Measurements from ENCODE around the gene RNASEH2B.

Gene RNASEH2B

DNA sequence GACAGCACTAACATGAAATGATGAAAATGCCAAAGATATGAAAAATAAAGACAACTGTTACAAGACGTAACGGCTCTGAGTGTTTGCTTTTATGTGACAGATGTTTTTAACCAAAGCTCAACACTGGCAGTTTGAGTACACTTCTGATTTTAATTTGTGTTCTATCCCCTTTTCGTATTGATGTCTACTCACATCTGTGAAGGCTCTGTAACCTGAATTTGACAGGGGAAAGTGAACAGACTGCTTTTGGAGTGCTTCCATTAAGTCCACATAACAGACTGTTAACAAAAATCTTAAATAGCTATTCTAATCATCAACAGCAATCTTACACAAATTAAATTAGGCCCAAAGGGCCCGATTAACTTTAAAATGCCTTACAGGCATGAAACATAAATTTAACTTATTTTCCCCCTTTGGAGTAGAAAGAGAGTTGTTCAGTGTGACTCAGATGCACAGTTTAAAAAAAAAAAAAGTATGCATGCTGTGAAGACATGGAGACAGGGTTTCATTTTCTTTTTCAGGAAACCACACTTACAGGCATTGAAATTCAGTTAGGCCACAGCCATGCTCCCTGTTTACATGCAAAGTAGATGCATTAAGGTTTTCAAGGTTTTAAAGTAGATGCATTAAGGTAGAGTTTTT is 16.3 kb upstream of the RNASEH2B start:
- Histone ChIP-seq H3K4ac (ENCODE audit: low read depth in 1 of 2, low read length in 2 of 2) (no peak overlapping the region), H2BK12ac (ENCODE audit: low read length in 2 of 2) (no peak overlapping the region), H3K79me1 (replicated peaks; ENCODE audit: low read length, poor library complexity, severe bottlenecking) (no peaks in the 10 kb centered on the region), H3K23ac (ENCODE audit: low read length in 2 of 2) (no peak overlapping the region), H2AFZ (ENCODE audit: low read depth, low read length) (no peak overlapping the region), H3K27me3 (ENCODE audit: control insufficient read depth in 1 of 2, insufficient read depth in 1 of 2, low read length in 2 of 2) (peaks cover 0 to 5% of the 10 kb centered on the region in 2 experiments), H2AK5ac (ENCODE audit: low read length, severe bottlenecking) (no peak overlapping the region), H3K36me3 (ENCODE audit: control insufficient read depth in 1 of 2, insufficient read depth in 2 of 2, low read depth in 1 of 2, low read length in 2 of 2) (no peaks in the 10 kb centered on the region), H3K14ac (ENCODE audit: low read length in 2 of 2) (no peak overlapping the region), H3K27ac (ENCODE audit: low read length, poor library complexity, severe bottlenecking) (no peak overlapping the region), H3K9ac (ENCODE audit: low read length) (peak overlapping the region; percentile 3), H2BK120ac (ENCODE audit: low read depth, low read length) (no peak overlapping the region), H3K4me2 (ENCODE audit: low read length, poor library complexity, severe bottlenecking) (no peak overlapping the region), H4K8ac (ENCODE audit: low read length) (no peak overlapping the region), H2BK15ac (ENCODE audit: low read depth, poor library complexity, severe bottlenecking) (no peak overlapping the region), H3K9me3 (ENCODE audit: control insufficient read depth, low read length) (peaks cover 5% of the 10 kb centered on the region), H2BK5ac (ENCODE audit: low read depth, low read length, poor library complexity, severe bottlenecking) (no peak overlapping the region), H3K4me3 (ENCODE audit: insufficient read depth in 1 of 2, low read depth in 1 of 2, low read length in 2 of 2) (no peak overlapping the region), H4K91ac (ENCODE audit: low read length) (no peak overlapping the region), H3K18ac (ENCODE audit: low read depth in 1 of 2, low read length in 2 of 2) (no peak overlapping the region), H3K4me1 (ENCODE audit: control insufficient read depth, insufficient read depth, low read depth, low read length) (no peaks in the 10 kb centered on the region)
- 80% methylated on average over 3 of the region's 4 CpGs for WGBS
- DNase-seq = peak; percentile 63

DNA sequence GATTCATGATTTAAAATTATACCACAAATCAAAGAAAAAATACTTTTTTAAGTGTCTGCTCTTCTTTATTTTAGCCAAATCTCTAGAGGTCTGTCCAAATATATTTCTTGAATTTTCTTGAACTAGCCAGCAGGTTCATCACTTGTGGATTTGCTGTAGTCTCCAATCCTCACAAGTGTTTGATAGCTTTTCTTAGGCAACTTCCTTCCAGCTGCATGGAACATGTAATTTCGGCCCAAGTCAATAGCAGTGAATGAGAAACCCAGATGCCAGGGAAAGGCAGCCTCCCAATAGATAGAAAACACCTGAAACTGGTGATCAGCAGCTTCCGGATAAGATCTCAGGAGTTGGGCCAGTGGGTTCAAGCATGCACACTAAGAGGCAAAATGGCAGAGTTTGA is 15.6 kb upstream of the RNASEH2B start:
- H2AFZ ChIP-seq (ENCODE audit: low read depth, low read length) = no peak overlapping the region
- H3K14ac ChIP-seq (ENCODE audit: low read length in 2 of 2) = no peak overlapping the region
- WGBS = 87% methylated on average over 2 of the region's 2 CpGs
- no peak overlapping the region for H3K18ac ChIP-seq (ENCODE audit: low read depth in 1 of 2, low read length in 2 of 2)
- H2BK15ac ChIP-seq (ENCODE audit: low read depth, poor library complexity, severe bottlenecking) = no peak overlapping the region
- DNase-seq = no peak
- H3K27me3 ChIP-seq (ENCODE audit: control insufficient read depth in 1 of 2, insufficient read depth in 1 of 2, low read length in 2 of 2) = peaks cover 0 to 5% of the 10 kb centered on the region in 2 experiments
- H3K4me1 ChIP-seq (ENCODE audit: control insufficient read depth, insufficient read depth, low read depth, low read length) = no peaks in the 10 kb centered on the region
- no peak overlapping the region for H3K4me3 ChIP-seq (ENCODE audit: insufficient read depth in 1 of 2, low read depth in 1 of 2, low read length in 2 of 2)
- no peak overlapping the region for H3K4ac ChIP-seq (ENCODE audit: low read depth in 1 of 2, low read length in 2 of 2)
- no peak overlapping the region for H3K27ac ChIP-seq (ENCODE audit: low read length, poor library complexity, severe bottlenecking)
- H3K23ac ChIP-seq (ENCODE audit: low read length in 2 of 2) = no peak overlapping the region
- no peak overlapping the region for H4K8ac ChIP-seq (ENCODE audit: low read length)
- H3K36me3 ChIP-seq (ENCODE audit: control insufficient read depth in 1 of 2, insufficient read depth in 2 of 2, low read depth in 1 of 2, low read length in 2 of 2) = no peaks in the 10 kb centered on the region
- no peak overlapping the region for H2BK120ac ChIP-seq (ENCODE audit: low read depth, low read length)
- H2BK5ac ChIP-seq (ENCODE audit: low read depth, low read length, poor library complexity, severe bottlenecking) = no peak overlapping the region
- no peak overlapping the region for H2AK5ac ChIP-seq (ENCODE audit: low read length, severe bottlenecking)
- peaks cover 5% of the 10 kb centered on the region for H3K9me3 ChIP-seq (ENCODE audit: control insufficient read depth, low read length)
- no peak overlapping the region for H3K4me2 ChIP-seq (ENCODE audit: low read length, poor library complexity, severe bottlenecking)
- H3K9ac ChIP-seq (ENCODE audit: low read length) = no peak overlapping the region
- no peak overlapping the region for H2BK12ac ChIP-seq (ENCODE audit: low read length in 2 of 2)
- H3K79me1 ChIP-seq (replicated peaks; ENCODE audit: low read length, poor library complexity, severe bottlenecking) = no peaks in the 10 kb centered on the region
- no peak overlapping the region for H4K91ac ChIP-seq (ENCODE audit: low read length)

DNA sequence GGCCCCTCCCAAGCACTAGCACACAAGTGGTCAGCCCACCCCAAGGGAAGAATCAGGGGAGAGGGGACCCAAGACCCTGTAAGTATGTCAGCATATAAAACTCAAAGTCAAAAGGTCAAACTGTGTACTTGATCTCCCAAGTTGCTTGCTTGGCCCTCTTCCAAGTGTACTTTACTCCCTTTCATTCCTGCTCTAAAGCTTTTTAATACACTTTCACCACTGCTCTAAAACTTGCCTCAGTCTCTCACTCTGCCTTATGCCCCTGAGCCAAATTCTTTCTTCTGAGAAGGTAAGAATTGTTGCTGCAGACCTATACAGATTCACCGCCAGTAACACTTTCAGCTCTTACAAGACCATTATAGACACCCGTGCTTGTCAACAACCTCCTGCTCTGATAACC is 15.1 kb upstream of the RNASEH2B start:
- Histone ChIP-seq H3K79me1 (replicated peaks; ENCODE audit: low read length, poor library complexity, severe bottlenecking) (no peaks in the 10 kb centered on the region), H3K18ac (ENCODE audit: low read depth in 1 of 2, low read length in 2 of 2) (no peak overlapping the region), H3K4me1 (ENCODE audit: control insufficient read depth, insufficient read depth, low read depth, low read length) (no peaks in the 10 kb centered on the region), H2BK15ac (ENCODE audit: low read depth, poor library complexity, severe bottlenecking) (no peak overlapping the region), H3K9me3 (ENCODE audit: control insufficient read depth, low read length) (peaks cover 5% of the 10 kb centered on the region), H2AFZ (ENCODE audit: low read depth, low read length) (no peak overlapping the region), H3K23ac (ENCODE audit: low read length in 2 of 2) (no peak overlapping the region), H3K9ac (ENCODE audit: low read length) (no peak overlapping the region), H3K36me3 (ENCODE audit: control insufficient read depth in 1 of 2, insufficient read depth in 2 of 2, low read depth in 1 of 2, low read length in 2 of 2) (no peaks in the 10 kb centered on the region), H3K27me3 (ENCODE audit: control insufficient read depth in 1 of 2, insufficient read depth in 1 of 2, low read length in 2 of 2) (peaks cover 0 to 5% of the 10 kb centered on the region in 2 experiments), H4K91ac (ENCODE audit: low read length) (no peak overlapping the region), H3K4me2 (ENCODE audit: low read length, poor library complexity, severe bottlenecking) (no peak overlapping the region), H2BK5ac (ENCODE audit: low read depth, low read length, poor library complexity, severe bottlenecking) (no peak overlapping the region), H3K4me3 (ENCODE audit: insufficient read depth in 1 of 2, low read depth in 1 of 2, low read length in 2 of 2) (no peak overlapping the region), H3K4ac (ENCODE audit: low read depth in 1 of 2, low read length in 2 of 2) (no peak overlapping the region), H3K27ac (ENCODE audit: low read length, poor library complexity, severe bottlenecking) (no peak overlapping the region), H2BK12ac (ENCODE audit: low read length in 2 of 2) (no peak overlapping the region), H4K8ac (ENCODE audit: low read length) (no peak overlapping the region), H2BK120ac (ENCODE audit: low read depth, low read length) (no peak overlapping the region), H2AK5ac (ENCODE audit: low read length, severe bottlenecking) (no peak overlapping the region), H3K14ac (ENCODE audit: low read length in 2 of 2) (no peak overlapping the region)
- WGBS = 91% methylated on average over 1 of the region's 2 CpGs
- no peak for DNase-seq

DNA sequence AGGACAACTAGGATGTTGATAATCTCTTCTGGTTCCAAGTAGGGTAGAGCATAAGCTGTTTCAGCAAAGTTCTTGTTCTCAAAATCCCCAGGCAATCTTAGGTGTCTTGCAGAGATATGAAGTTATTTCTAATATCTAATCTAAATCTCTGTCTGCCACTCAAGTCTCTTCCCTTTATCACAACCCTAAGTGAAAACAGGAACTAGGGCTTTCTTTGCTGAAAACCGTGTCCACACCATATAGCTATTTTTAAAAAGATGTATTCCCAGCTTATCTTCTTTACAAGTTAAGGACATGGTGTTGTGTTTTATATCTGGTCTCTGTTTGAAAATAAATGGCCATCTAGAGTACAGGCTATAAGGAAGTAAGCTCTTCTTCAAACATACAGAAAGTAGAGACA is 11.3 kb upstream of the RNASEH2B start:
- H3K9me3 ChIP-seq (ENCODE audit: control insufficient read depth, low read length) = no peaks in the 10 kb centered on the region
- H2BK5ac ChIP-seq (ENCODE audit: low read depth, low read length, poor library complexity, severe bottlenecking) = no peak overlapping the region
- H4K8ac ChIP-seq (ENCODE audit: low read length) = no peak overlapping the region
- H4K91ac ChIP-seq (ENCODE audit: low read length) = no peak overlapping the region
- H3K4ac ChIP-seq (ENCODE audit: low read depth in 1 of 2, low read length in 2 of 2) = no peak overlapping the region
- H3K9ac ChIP-seq (ENCODE audit: low read length) = no peak overlapping the region
- H2BK12ac ChIP-seq (ENCODE audit: low read length in 2 of 2) = no peak overlapping the region
- no peak overlapping the region for H3K4me3 ChIP-seq (ENCODE audit: insufficient read depth in 1 of 2, low read depth in 1 of 2, low read length in 2 of 2)
- no peaks in the 10 kb centered on the region for H3K36me3 ChIP-seq (ENCODE audit: control insufficient read depth in 1 of 2, insufficient read depth in 2 of 2, low read depth in 1 of 2, low read length in 2 of 2)
- no peak overlapping the region for H2BK15ac ChIP-seq (ENCODE audit: low read depth, poor library complexity, severe bottlenecking)
- no peaks in the 10 kb centered on the region for H3K79me1 ChIP-seq (replicated peaks; ENCODE audit: low read length, poor library complexity, severe bottlenecking)
- no peak overlapping the region for H2AK5ac ChIP-seq (ENCODE audit: low read length, severe bottlenecking)
- H3K27ac ChIP-seq (ENCODE audit: low read length, poor library complexity, severe bottlenecking) = no peak overlapping the region
- WGBS = 20% methylated on average over 1 of the region's 1 CpG
- no peak overlapping the region for H2AFZ ChIP-seq (ENCODE audit: low read depth, low read length)
- no peak overlapping the region for H2BK120ac ChIP-seq (ENCODE audit: low read depth, low read length)
- no peak overlapping the region for H3K18ac ChIP-seq (ENCODE audit: low read depth in 1 of 2, low read length in 2 of 2)
- no peak overlapping the region for H3K14ac ChIP-seq (ENCODE audit: low read length in 2 of 2)
- H3K4me2 ChIP-seq (ENCODE audit: low read length, poor library complexity, severe bottlenecking) = no peak overlapping the region
- H3K27me3 ChIP-seq (ENCODE audit: control insufficient read depth in 1 of 2, insufficient read depth in 1 of 2, low read length in 2 of 2) = no peaks in the 10 kb centered on the region
- no peak overlapping the region for H3K23ac ChIP-seq (ENCODE audit: low read length in 2 of 2)
- no peaks in the 10 kb centered on the region for H3K4me1 ChIP-seq (ENCODE audit: control insufficient read depth, insufficient read depth, low read depth, low read length)
- no peak for DNase-seq

All from mesenchymal stem cell (in vitro differentiated cells and primary cell).